Activated gamma-delta T cell treated with Interleukin-2 at 50 U/mL for 16 hours (primary cell): ENCODE measurements around the gene MACF1.
"Not testable (repeated sequence)": the region's sequence is repeated elsewhere in the genome, so short reads cannot be mapped to it uniquely, and the experiment has no call there.

Experiments used
- DNase-seq: peaks from one replicate; pipeline ENCODE4 v3.0.0-alpha.2; 2020

Gene MACF1

GRCh38 chr1:39498096-39498710 lies 293.7 kb downstream of the MACF1 start:
- DNase-seq, result not testable (repeated sequence)

- not testable (repeated sequence) for DNase-seq
Observed at GRCh38 chr1:39498821-39499220, 294.3 kb downstream of the MACF1 start.

- DNase-seq, result no peak
Observed at GRCh38 chr1:39499668-39500067, 295.2 kb downstream of the MACF1 start.

- no peak for DNase-seq
Observed at GRCh38 chr1:39500862-39501389, 296.4 kb downstream of the MACF1 start.

- no peak for DNase-seq
Observed at GRCh38 chr1:39501666-39502065, 297.2 kb downstream of the MACF1 start.

- DNase-seq, result not testable (repeated sequence)
Observed at GRCh38 chr1:39504436-39504835, 299.9 kb downstream of the MACF1 start.

- no peak for DNase-seq
Observed at GRCh38 chr1:39505289-39505688, 300.8 kb downstream of the MACF1 start.

- DNase-seq, result no peak
Observed at GRCh38 chr1:39507230-39507928, 302.9 kb downstream of the MACF1 start.

- no peak for DNase-seq
Observed at GRCh38 chr1:39508266-39508665, 303.8 kb downstream of the MACF1 start.

- no peak for DNase-seq
Observed at GRCh38 chr1:39508857-39509305, 304.4 kb downstream of the MACF1 start.

GRCh38 chr1:39509360-39510009 lies 305.0 kb downstream of the MACF1 start:
- no peak for DNase-seq

GRCh38 chr1:39510570-39511186 lies 306.2 kb downstream of the MACF1 start:
- not testable (repeated sequence) for DNase-seq

GRCh38 chr1:39511477-39511876 lies 307.0 kb downstream of the MACF1 start:
- not testable (repeated sequence) for DNase-seq

GRCh38 chr1:39512234-39512847 lies 307.8 kb downstream of the MACF1 start:
- DNase-seq, result not testable (repeated sequence)

- not testable (repeated sequence) for DNase-seq
Observed at GRCh38 chr1:39514710-39515124, 310.2 kb downstream of the MACF1 start.

- DNase-seq, result not testable (repeated sequence)
Observed at GRCh38 chr1:39515131-39516086, 310.9 kb downstream of the MACF1 start.

- DNase-seq, result not testable (repeated sequence)
Observed at GRCh38 chr1:39516841-39517240, 312.3 kb downstream of the MACF1 start.

- not testable (repeated sequence) for DNase-seq
Observed at GRCh38 chr1:39517936-39518335, 313.4 kb downstream of the MACF1 start.

- not testable (repeated sequence) for DNase-seq
Observed at GRCh38 chr1:39519376-39519775, 314.9 kb downstream of the MACF1 start.

GRCh38 chr1:39522221-39522620 lies 317.7 kb downstream of the MACF1 start:
- not testable (repeated sequence) for DNase-seq
